Activated naive CD8-positive, alpha-beta T cell treated with anti-CD3 and anti-CD28 coated beads, Interleukin-2, amount 50 U/mL, for 24 hours (primary cell): ENCODE data around the gene TMEM190.

ENCODE experiments used
- ATAC-seq: fragments of 150-1000 bp; cut with Tn5 transposase; one replicate; pipeline ENCODE4 v1.10.0; 2021
- DNase-seq: peaks from one replicate; pipeline ENCODE4 v3.0.0; 2021
- H3K27ac Mint-ChIP-seq: one replicate; pipeline ENCODE4 v1.8.0; 2021; ENCODE audit warnings: mild to moderate bottlenecking, mixed read lengths
- H3K27me3 Mint-ChIP-seq: one replicate; pipeline ENCODE4 v1.8.0; 2021; ENCODE audit warnings: mixed read lengths
- H3K36me3 Mint-ChIP-seq: one replicate; pipeline ENCODE4 v1.8.0; 2021; ENCODE audit warnings: low read depth, mixed read lengths
- H3K4me1 Mint-ChIP-seq: one replicate; pipeline ENCODE4 v1.8.0; 2021; ENCODE audit warnings: mixed read lengths
- H3K4me3 Mint-ChIP-seq: one replicate; pipeline ENCODE4 v1.8.0; 2021; ENCODE audit warnings: mild to moderate bottlenecking, moderate library complexity, mixed read lengths
- H3K9me3 Mint-ChIP-seq: one replicate; pipeline ENCODE4 v1.8.0; 2021; ENCODE audit warnings: mixed read lengths

Gene TMEM190

GRCh38 chr19:55358943-55359908, 17.4 kb upstream of the TMEM190 start:
- no peaks in the 10 kb centered on the region for H3K4me1 Mint-ChIP-seq
- no peak for ATAC-seq
- H3K27me3 Mint-ChIP-seq, result peaks cover 21% of the 10 kb centered on the region
- no peak for DNase-seq
- no peaks in the 10 kb centered on the region for H3K9me3 Mint-ChIP-seq
- no peak overlapping the region for H3K27ac Mint-ChIP-seq
- H3K36me3 Mint-ChIP-seq, result no peaks in the 10 kb centered on the region
- no peak overlapping the region for H3K4me3 Mint-ChIP-seq

- H3K4me1 Mint-ChIP-seq, result no peaks in the 10 kb centered on the region
- ATAC-seq (no peak), DNase-seq (no peak)
- H3K36me3 Mint-ChIP-seq, result no peaks in the 10 kb centered on the region
- H3K27me3 Mint-ChIP-seq, result peaks cover 12% of the 10 kb centered on the region
- H3K9me3 Mint-ChIP-seq, result no peaks in the 10 kb centered on the region
- no peak overlapping the region for H3K4me3 Mint-ChIP-seq
- no peak overlapping the region for H3K27ac Mint-ChIP-seq
Observed at GRCh38 chr19:55360902-55361301, 15.7 kb upstream of the TMEM190 start.

GRCh38 chr19:55362174-55362989, 14.2 kb upstream of the TMEM190 start:
- ATAC-seq (no peak), DNase-seq (no peak)
- no peak overlapping the region for H3K4me3 Mint-ChIP-seq
- no peaks in the 10 kb centered on the region for H3K4me1 Mint-ChIP-seq
- H3K27me3 Mint-ChIP-seq, result peaks cover 2% of the 10 kb centered on the region
- H3K36me3 Mint-ChIP-seq, result no peaks in the 10 kb centered on the region
- H3K9me3 Mint-ChIP-seq, result no peaks in the 10 kb centered on the region
- no peak overlapping the region for H3K27ac Mint-ChIP-seq

- no peak within 1 kb of the TSS for H3K27ac Mint-ChIP-seq
- DNase-seq (no peak), ATAC-seq (no peak)
- H3K27me3 Mint-ChIP-seq, result peaks cover 4% of the 10 kb centered on the region
- no peaks in the 10 kb centered on the region for H3K36me3 Mint-ChIP-seq
- no peaks in the 10 kb centered on the region for H3K9me3 Mint-ChIP-seq
- H3K4me1 Mint-ChIP-seq, result no peaks in the 10 kb centered on the region
- H3K4me3 Mint-ChIP-seq, result no peak within 1 kb of the TSS
Observed at GRCh38 chr19:55362990-55363716, 13.5 kb upstream of the TMEM190 start, which contains the start of gene GARIN5B. TSS of gene GARIN5B (minus strand) at chr19:55363260. CDS start at chr19:55363066, 194 bp downstream.

- Mint-ChIP-seq H3K4me1 (peaks cover 4% of the 10 kb centered on the region), H3K27me3 (peaks cover 9% of the 10 kb centered on the region), H3K9me3 (no peaks in the 10 kb centered on the region), H3K4me3 (no peak overlapping the region), H3K27ac (no peak overlapping the region), H3K36me3 (no peaks in the 10 kb centered on the region)
- DNase-seq, result no peak
- no peak for ATAC-seq
Observed at GRCh38 chr19:55365245-55365644, 11.4 kb upstream of the TMEM190 start.

GRCh38 chr19:55365964-55366363, 10.7 kb upstream of the TMEM190 start:
- ATAC-seq (no peak), DNase-seq (no peak)
- H3K9me3 Mint-ChIP-seq, result no peaks in the 10 kb centered on the region
- H3K4me3 Mint-ChIP-seq, result no peak overlapping the region
- H3K27ac Mint-ChIP-seq, result no peak overlapping the region
- peaks cover 15% of the 10 kb centered on the region for H3K27me3 Mint-ChIP-seq
- H3K4me1 Mint-ChIP-seq, result peaks cover 10% of the 10 kb centered on the region
- H3K36me3 Mint-ChIP-seq, result peaks cover under 1% of the 10 kb centered on the region

GRCh38 chr19:55366790-55367189, 9.8 kb upstream of the TMEM190 start:
- Mint-ChIP-seq H3K36me3 (peaks cover 2% of the 10 kb centered on the region), H3K9me3 (no peaks in the 10 kb centered on the region), H3K27me3 (peaks cover 23% of the 10 kb centered on the region), H3K27ac (no peak overlapping the region), H3K4me1 (peaks cover 12% of the 10 kb centered on the region), H3K4me3 (no peak overlapping the region)
- ATAC-seq (no peak), DNase-seq (no peak)

- ATAC-seq (no peak), DNase-seq (no peak)
- H3K27ac Mint-ChIP-seq, result no peak overlapping the region
- H3K4me3 Mint-ChIP-seq, result no peak overlapping the region
- H3K9me3 Mint-ChIP-seq, result no peaks in the 10 kb centered on the region
- H3K36me3 Mint-ChIP-seq, result peaks cover 2% of the 10 kb centered on the region
- peaks cover 17% of the 10 kb centered on the region for H3K4me1 Mint-ChIP-seq
- peaks cover 31% of the 10 kb centered on the region for H3K27me3 Mint-ChIP-seq
Observed at GRCh38 chr19:55368106-55368505, 8.5 kb upstream of the TMEM190 start.

GRCh38 chr19:55368701-55369563, 7.7 kb upstream of the TMEM190 start:
- DNase-seq (no peak), ATAC-seq (no peak)
- Mint-ChIP-seq H3K36me3 (peaks cover 2% of the 10 kb centered on the region), H3K27me3 (peaks cover 37% of the 10 kb centered on the region), H3K4me3 (no peak overlapping the region), H3K4me1 (peaks cover 22% of the 10 kb centered on the region), H3K9me3 (no peaks in the 10 kb centered on the region), H3K27ac (no peak overlapping the region)

- Mint-ChIP-seq H3K9me3 (no peaks in the 10 kb centered on the region), H3K27me3 (peaks cover 38% of the 10 kb centered on the region), H3K27ac (no peak overlapping the region), H3K4me3 (peak overlapping the region; percentile 71), H3K4me1 (peaks cover 22% of the 10 kb centered on the region), H3K36me3 (peaks cover 2% of the 10 kb centered on the region)
- ATAC-seq (peak; percentile 63), DNase-seq (peak; percentile 50)
Observed at GRCh38 chr19:55369653-55370304, 6.8 kb upstream of the TMEM190 start.

GRCh38 chr19:55370305-55370988, 6.2 kb upstream of the TMEM190 start, which contains the start of gene IL11:
TSS of gene IL11 (minus strand) at chr19:55370463. CDS start at chr19:55370310, 153 bp downstream.
- no peak within 1 kb of the TSS for H3K27ac Mint-ChIP-seq
- H3K4me3 Mint-ChIP-seq, result peak within 1 kb of the TSS; percentile 71
- no peak for DNase-seq
- H3K4me1 Mint-ChIP-seq, result peaks cover 22% of the 10 kb centered on the region
- peaks cover 2% of the 10 kb centered on the region for H3K36me3 Mint-ChIP-seq
- ATAC-seq, result no peak
- peaks cover 40% of the 10 kb centered on the region for H3K27me3 Mint-ChIP-seq
- no peaks in the 10 kb centered on the region for H3K9me3 Mint-ChIP-seq

- Mint-ChIP-seq H3K4me3 (no peak overlapping the region), H3K27ac (no peak overlapping the region), H3K27me3 (peaks cover 41% of the 10 kb centered on the region), H3K4me1 (peaks cover 22% of the 10 kb centered on the region), H3K9me3 (no peaks in the 10 kb centered on the region), H3K36me3 (peaks cover 2% of the 10 kb centered on the region)
- ATAC-seq (peak; percentile 65), DNase-seq (peak; percentile 53)
Observed at GRCh38 chr19:55372316-55373081, 4.1 kb upstream of the TMEM190 start.
